Measurements from ENCODE around the gene CCL11. TPM values are rescaled to one million over a fixed set of nuclear protein-coding genes. Genes with fewer than 3 reads are reported as not detected.

The CCL11 gene
- total RNA-seq, result not detected in 2 replicates

DNA sequence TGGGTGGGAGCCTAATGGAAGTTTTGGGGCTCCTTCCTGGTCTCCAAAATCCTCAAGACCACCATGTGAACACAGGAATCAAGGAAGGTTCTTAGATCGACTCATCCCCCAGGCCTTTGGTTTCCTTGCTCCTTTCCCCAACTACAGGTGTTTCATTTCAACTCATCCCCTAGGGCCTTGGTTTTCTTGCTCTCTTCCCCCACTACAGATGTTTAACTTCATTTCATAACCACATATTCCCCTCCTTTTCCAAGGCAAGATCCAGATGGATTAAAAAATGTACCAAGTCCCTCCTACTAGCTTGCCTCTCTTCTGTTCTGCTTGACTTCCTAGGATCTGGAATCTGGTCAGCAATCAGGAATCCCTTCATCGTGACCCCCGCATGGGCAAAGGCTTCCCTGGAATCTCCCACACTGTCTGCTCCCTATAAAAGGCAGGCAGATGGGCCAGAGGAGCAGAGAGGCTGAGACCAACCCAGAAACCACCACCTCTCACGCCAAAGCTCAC lies at the start of gene CCL11:
TSS of gene CCL11 (plus strand) at position 457 of the 507 bp plus-strand sequence. CDS start 67 bp downstream, outside the sequence.
- TF ChIP-seq, protein P1, sequence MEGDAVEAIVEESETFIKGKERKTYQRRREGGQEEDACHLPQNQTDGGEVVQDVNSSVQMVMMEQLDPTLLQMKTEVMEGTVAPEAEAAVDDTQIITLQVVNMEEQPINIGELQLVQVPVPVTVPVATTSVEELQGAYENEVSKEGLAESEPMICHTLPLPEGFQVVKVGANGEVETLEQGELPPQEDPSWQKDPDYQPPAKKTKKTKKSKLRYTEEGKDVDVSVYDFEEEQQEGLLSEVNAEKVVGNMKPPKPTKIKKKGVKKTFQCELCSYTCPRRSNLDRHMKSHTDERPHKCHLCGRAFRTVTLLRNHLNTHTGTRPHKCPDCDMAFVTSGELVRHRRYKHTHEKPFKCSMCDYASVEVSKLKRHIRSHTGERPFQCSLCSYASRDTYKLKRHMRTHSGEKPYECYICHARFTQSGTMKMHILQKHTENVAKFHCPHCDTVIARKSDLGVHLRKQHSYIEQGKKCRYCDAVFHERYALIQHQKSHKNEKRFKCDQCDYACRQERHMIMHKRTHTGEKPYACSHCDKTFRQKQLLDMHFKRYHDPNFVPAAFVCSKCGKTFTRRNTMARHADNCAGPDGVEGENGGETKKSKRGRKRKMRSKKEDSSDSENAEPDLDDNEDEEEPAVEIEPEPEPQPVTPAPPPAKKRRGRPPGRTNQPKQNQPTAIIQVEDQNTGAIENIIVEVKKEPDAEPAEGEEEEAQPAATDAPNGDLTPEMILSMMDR (conservative IDR thresholded peaks at IDR 0.05; ENCODE audit: low read depth, low read length), result no peak
- H3K4me3 ChIP-seq (ENCODE audit: low read depth, low read length), result no peak within 1 kb of the TSS
- DNase-seq (ENCODE audit: low read depth), result no peak

DNA sequence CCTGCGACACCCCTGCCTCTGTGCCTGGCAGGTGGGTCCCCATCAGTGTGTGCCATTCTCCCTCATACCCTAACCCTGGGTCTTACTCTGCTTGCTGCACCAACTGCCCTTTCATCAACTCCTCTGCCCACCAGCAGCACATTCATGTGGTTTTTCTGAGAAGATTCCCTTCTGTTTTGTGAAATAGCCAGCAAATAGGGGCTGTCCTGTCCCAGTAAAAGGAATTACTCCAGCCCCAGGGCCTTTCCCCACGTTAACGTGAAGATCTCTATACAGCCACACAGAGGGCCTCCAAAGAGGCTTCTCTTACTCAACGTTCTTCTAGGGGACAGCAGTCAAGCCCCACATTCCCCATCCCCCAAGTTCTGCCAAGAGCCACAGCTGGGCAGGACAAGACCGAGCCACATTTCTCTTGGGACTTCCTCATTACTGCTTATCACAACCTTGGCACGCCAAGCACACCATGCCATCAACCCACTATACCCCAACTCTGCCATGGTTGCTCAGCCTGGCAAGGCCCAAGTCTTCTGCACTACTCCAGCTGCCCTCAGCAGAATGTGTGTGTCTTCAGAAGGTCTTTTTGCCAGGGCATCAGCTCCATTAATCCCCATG lies 49.2 kb upstream of the CCL11 start:
- no peak for DNase-seq (ENCODE audit: low read depth)
- TF ChIP-seq, protein P1 (conservative IDR thresholded peaks at IDR 0.05; ENCODE audit: low read depth, low read length), result no peak

DNA sequence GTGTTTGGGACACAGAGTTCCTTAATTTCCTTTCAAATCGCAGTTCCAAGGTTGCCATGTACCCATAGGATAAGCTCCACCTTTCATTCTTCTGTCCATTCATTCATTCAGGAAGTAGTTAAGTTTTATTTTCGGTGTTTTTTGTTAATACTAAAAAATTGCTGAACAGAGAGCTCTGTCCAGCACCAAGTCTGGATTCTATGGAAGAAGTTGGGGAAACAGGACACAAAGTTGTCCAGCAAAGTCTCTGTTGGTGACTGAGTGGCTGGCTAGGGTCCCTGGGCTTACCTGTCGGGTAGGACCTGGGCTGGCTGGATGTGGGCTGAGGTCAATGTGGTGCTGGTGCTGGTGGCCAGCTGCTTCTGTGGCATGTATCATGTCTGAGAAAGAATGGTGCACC lies 48.1 kb upstream of the CCL11 start:
- TF ChIP-seq, protein P1 (conservative IDR thresholded peaks at IDR 0.05; ENCODE audit: low read depth, low read length), result no peak
- no peak for DNase-seq (ENCODE audit: low read depth)
- H3K4me3 ChIP-seq (ENCODE audit: low read depth, low read length), result no peak overlapping the region

More for the DNA sequence above, 49.2 kb upstream of the CCL11 start:
- H3K4me3 ChIP-seq (ENCODE audit: low read depth, low read length), result no peak overlapping the region

DNA sequence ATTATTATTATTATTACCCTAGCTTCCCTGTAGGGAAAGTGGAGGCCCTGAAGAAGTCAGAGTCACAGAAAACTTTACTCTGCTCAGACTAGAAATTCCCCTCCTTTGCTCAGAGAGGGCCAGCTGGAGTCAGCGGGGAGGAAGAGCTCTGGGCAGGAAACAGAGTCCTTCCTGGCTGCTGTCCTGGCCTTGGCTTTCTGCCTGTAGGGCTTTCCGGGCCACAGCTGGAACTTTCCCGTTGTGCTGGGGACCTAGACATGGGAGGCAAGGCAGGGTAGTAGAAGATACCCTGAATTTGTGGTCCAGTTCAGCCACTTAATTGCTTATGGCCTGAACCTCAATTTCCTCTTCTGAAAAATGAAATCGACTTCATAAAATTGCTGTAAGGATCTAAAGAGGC lies 44.5 kb upstream of the CCL11 start:
- TF ChIP-seq, protein P1 (conservative IDR thresholded peaks at IDR 0.05; ENCODE audit: low read depth, low read length), result no peak
- DNase-seq (ENCODE audit: low read depth), result no peak
- H3K4me3 ChIP-seq (ENCODE audit: low read depth, low read length), result no peak overlapping the region

DNA sequence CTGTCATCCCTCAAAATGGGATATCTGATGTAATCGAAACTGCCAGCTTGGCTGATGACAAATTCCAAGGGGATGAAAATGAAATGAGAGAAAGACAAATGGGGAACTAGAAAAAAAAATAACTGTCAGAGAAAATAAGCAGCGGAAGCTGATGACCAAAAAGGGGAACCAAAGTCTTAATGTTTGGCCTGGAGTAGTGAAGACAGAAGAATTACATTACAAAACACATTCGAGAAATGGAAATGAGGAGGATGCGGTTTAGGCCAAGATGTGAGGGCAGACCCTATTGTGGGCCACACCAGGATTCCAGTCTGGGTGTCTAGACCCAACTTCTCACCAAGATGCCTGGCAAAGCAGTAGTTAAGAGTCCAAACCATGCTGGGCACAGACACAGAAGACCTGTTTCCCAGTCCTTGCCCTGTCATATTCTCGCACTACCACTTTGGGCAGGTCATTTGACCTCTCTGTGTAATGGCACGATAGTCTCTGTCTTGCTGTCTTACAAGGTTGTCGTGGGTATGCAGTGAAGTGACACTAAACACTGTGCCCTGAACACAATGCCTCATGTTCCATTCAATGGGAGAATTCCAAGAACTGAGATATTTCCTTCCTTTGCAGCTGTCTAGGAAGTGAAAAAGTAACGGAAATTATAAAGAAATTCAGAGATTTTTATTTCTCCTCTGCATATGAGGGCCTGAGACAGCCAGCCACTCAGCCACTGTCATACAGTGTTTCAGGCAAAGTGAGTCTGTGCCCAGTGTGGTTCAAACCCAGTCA lies 42.8 kb upstream of the CCL11 start:
- no peak for DNase-seq (ENCODE audit: low read depth)
- TF ChIP-seq, protein P1 (conservative IDR thresholded peaks at IDR 0.05; ENCODE audit: low read depth, low read length), result no peak

DNA sequence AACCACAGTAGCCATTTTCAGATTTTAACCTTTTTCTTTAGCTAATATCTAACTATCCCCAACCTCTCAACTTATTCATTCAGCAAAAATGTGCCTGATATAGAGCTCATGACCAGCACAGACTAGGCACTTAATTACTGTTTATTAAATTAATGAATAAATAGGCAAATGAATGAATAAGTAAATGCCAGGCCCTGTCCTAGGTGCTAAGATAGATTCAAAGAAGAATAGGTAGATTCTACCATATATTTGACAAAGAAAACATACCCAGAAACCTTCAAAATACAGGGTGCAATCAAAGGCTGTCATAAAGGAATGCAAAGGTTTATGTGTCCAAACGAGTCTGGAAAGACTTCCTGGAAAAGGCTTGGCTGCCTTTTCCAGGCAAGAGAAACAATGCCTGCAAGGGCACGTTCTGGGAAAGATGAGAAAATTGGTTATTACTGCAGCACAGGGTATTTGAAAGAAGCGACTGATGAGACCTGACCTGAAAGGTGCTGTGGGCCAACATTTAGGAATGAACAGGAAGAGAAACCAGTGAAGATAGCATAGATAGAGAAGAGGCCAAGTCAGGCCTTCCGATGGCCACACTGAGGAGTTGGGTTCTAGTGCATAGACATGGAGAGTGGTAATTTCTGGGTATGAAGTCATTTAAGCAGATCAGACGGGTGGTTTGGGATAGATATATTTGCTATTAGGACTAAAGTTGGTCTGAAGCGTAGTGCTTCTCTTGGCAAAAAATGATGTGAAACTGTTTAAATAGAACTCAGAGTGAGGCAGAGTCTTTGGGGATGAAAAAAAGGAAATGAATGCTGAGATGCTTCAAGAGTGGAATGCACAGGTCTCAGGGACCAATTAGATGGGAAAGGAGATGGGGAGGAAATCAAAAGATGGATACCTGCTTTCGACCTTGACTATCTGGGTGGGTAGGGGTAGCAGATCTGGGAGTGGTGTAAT lies 41.9 kb upstream of the CCL11 start:
- no peak for DNase-seq (ENCODE audit: low read depth)
- TF ChIP-seq, protein P1 (conservative IDR thresholded peaks at IDR 0.05; ENCODE audit: low read depth, low read length), result no peak
- no peak overlapping the region for H3K4me3 ChIP-seq (ENCODE audit: low read depth, low read length)

More for the DNA sequence above, 42.8 kb upstream of the CCL11 start:
- H3K4me3 ChIP-seq (ENCODE audit: low read depth, low read length), result no peak overlapping the region
